ENCODE measurements around the gene KCNT1. TPM values are rescaled to one million over a fixed set of nuclear protein-coding genes. Genes with fewer than 3 reads are reported as not detected.

The KCNT1 gene
- total RNA-seq, 1 experiment from 2014 or later: 0.17 TPM

DNA sequence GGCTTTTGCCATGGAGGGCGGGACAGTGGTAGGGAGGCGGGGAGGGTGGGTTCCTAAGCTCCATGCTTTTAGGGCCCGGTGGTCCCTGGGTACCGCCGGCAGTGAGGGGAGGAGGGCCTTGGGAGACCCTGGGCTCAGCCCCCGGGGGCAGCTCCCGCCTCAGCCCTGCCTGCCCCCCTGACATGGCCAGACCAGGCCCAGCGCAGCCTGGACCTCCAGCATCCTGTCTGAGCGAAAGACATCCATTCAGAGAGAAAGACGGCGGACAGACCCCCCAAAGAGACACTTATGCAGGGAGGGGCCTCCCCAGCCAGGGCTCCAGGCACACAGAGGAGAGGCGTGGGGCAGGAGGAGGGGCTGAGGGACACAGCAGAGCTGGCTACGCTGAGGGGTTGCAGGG is 45.3 kb downstream of the KCNT1 start:
- DNase-seq (ENCODE audit: low read depth, low spot score) (no peak), ATAC-seq (no peak)
- no peaks in the 10 kb centered on the region for H3K9me2 ChIP-seq (ENCODE audit: insufficient read depth)
- H2AFZ ChIP-seq (ENCODE audit: low read depth, low read length, poor library complexity, severe bottlenecking): no peak overlapping the region
- POLR2A ChIA-PET: no interaction called here
- H3K9me3 ChIP-seq (ENCODE audit: control insufficient read depth in 1 of 2, insufficient read depth in 1 of 2, low read depth in 1 of 2, low read length in 2 of 2): no peaks in the 10 kb centered on the region
- TF ChIP-seq SP1 (IDR thresholded peaks at IDR 0.05; ENCODE audit: low read depth) (no peak), FOSL1 (IDR thresholded peaks at IDR 0.05; ENCODE audit: low read depth) (no peak), ZFX (IDR thresholded peaks at IDR 0.05) (no peak), JUND (IDR thresholded peaks at IDR 0.05) (no peak), EZH2 (IDR thresholded peaks at IDR 0.05) (no peak), SIN3A (IDR thresholded peaks at IDR 0.05; ENCODE audit: low read depth) (no peak), CTCF (IDR thresholded peaks at IDR 0.05 in 2 of 3, conservative IDR thresholded peaks at IDR 0.05 in 1 of 3; ENCODE audit: borderline replicate concordance in 1 of 3, insufficient read depth in 1 of 3, low read depth in 2 of 3, low read length in 2 of 3) (no peak), REST (IDR thresholded peaks at IDR 0.05; ENCODE audit: low read depth) (no peak), ZBTB33 (IDR thresholded peaks at IDR 0.05; ENCODE audit: extremely low read depth, insufficient replicate concordance, low read length) (no peak), YY1 (IDR thresholded peaks at IDR 0.05; ENCODE audit: extremely low read depth, insufficient replicate concordance, low read depth, low read length) (no peak)
- RAD21 ChIA-PET (ENCODE audit: low non-redundant PET in 1 of 2, low total read pairs in 2 of 2, uncharacterized antibody in 2 of 2, unreplicated experiment in 2 of 2): no interaction called here
- intact Hi-C loops (cut with micrococcal nuclease): no loop called here
- H3K4me3 ChIP-seq (replicated peaks in 1 of 2; ENCODE audit: low read depth in 1 of 2, low read length in 2 of 2): no peak overlapping the region
- no peak overlapping the region for H3K9ac ChIP-seq (ENCODE audit: low read length)
- H3K4me1 ChIP-seq (ENCODE audit: control insufficient read depth in 1 of 2, insufficient read depth in 2 of 2, low read length in 2 of 2): no peaks in the 10 kb centered on the region
- H3K27me3 ChIP-seq (ENCODE audit: insufficient read depth, low read length): no peaks in the 10 kb centered on the region
- no peak overlapping the region for H3K4me2 ChIP-seq (ENCODE audit: low read length)
- no peak overlapping the region for H3K27ac ChIP-seq (ENCODE audit: low read depth, low read length)
- H3K36me3 ChIP-seq (ENCODE audit: control insufficient read depth in 1 of 2, insufficient read depth in 2 of 2, low read length in 2 of 2): no peaks in the 10 kb centered on the region
- H4K20me1 ChIP-seq (ENCODE audit: insufficient read depth): no peaks in the 10 kb centered on the region
- no peaks in the 10 kb centered on the region for H3K79me2 ChIP-seq (ENCODE audit: insufficient read depth, low read length)
- CTCF ChIA-PET: no interaction called here
- BruUV-seq (replicated peaks): no TSS peak

Data from HCT116 (cell line).